ENCODE measurements around the gene LRRC31.

- TF ChIP-seq ZC3H10 (CRISPR knock-in tag; IDR thresholded peaks at IDR 0.05) (no peak), ZFP3 (CRISPR knock-in tag; IDR thresholded peaks at IDR 0.05) (no peak)
These were observed 56.5 kb downstream of the LRRC31 start for GRCh38 chr3:169813278-169813677.
